H1 (cell line): Measurements from ENCODE around the gene RIT2. TPM values are rescaled to one million over a fixed set of nuclear protein-coding genes. Genes with fewer than 3 reads are reported as not detected.

ENCODE experiments used
- CTCF ChIA-PET: fragments of 300-600 bp; sonication (Branson Sonifier 250); formaldehyde crosslinking; loops from one replicate; lab custom pipeline; 2021; ENCODE audit not compliant: partially characterized antibody; lab: Charles Lee
- POLR2A ChIA-PET: fragments of 300-600 bp; sonication (Branson Sonifier 250); formaldehyde crosslinking; loops from one replicate; lab custom pipeline; 2021; ENCODE audit warnings: inconsistent platforms; ENCODE audit not compliant: partially characterized antibody; lab: Charles Lee
- DNase-seq, 2 experiments: peaks; one replicate each; pipeline versions ENCODE4 v3.0.0 to v3.0.0-alpha.2; 2010 to 2022; ENCODE audit warnings: low spot score in 2 of 2, low read depth in 1 of 2, mixed read lengths in 1 of 2
- FAIRE-seq: peaks from 2 replicates; lab custom pipeline; 2011; peaks lifted over from hg19 to GRCh38; lab: Jason Lieb, UNC
- H2AFZ ChIP-seq: 2 replicates; pipeline ENCODE4 v1.8.1; 2012; ENCODE audit warnings: low read length, inconsistent platforms
- H2AK5ac ChIP-seq: 2 replicates; pipeline ENCODE4 v1.6.1; 2013; ENCODE audit warnings: low read depth, low read length
- H2BK120ac ChIP-seq: replicated peaks from 2 replicates; pipeline ENCODE3; 2013; ENCODE audit warnings: low read depth, low read length, inconsistent platforms
- H2BK12ac ChIP-seq: 2 replicates; pipeline ENCODE4 v1.6.1; 2013; ENCODE audit warnings: low read depth, low read length
- H2BK15ac ChIP-seq: 2 replicates; pipeline ENCODE4 v1.6.1; 2013; ENCODE audit warnings: low read length
- H2BK20ac ChIP-seq: 2 replicates; pipeline ENCODE4 v1.6.1; 2013; ENCODE audit warnings: low read length
- H2BK5ac ChIP-seq: 2 replicates; pipeline ENCODE4 v1.6.1; 2013; ENCODE audit warnings: low read depth, low read length
- H3K14ac ChIP-seq: 2 replicates; pipeline ENCODE4 v1.6.1; 2013; ENCODE audit warnings: inconsistent platforms; ENCODE audit not compliant: insufficient read length
- H3K18ac ChIP-seq: 2 replicates; pipeline ENCODE4 v1.6.1; 2013; ENCODE audit warnings: low read length; ENCODE audit errors: extremely low read depth
- H3K23ac ChIP-seq: 2 replicates; pipeline ENCODE4 v1.6.1; 2013; ENCODE audit warnings: inconsistent platforms; ENCODE audit not compliant: insufficient read length
- H3K23me2 ChIP-seq: 2 replicates; pipeline ENCODE4 v1.6.1; 2013; ENCODE audit warnings: low read depth, low read length
- H3K27ac ChIP-seq: 2 replicates; pipeline ENCODE4 v1.6.1; 2011; ENCODE audit warnings: low read depth, low read length, inconsistent platforms
- H3K27me3 ChIP-seq, 4 experiments: replicated peaks in 1 of 4; 1 replicate in 1 of 4; 2 replicates in 3 of 4; pipeline versions ENCODE4 v1.6.1 to v1.8.1; 2011 to 2013; ENCODE audit warnings: low read length in 3 of 4, mild to moderate bottlenecking in 3 of 4, inconsistent platforms in 2 of 4, mixed read lengths in 2 of 4, moderate library complexity in 1 of 4; ENCODE audit not compliant: control insufficient read depth in 3 of 4, insufficient read depth in 3 of 4; ENCODE audit errors: extremely low read depth in 1 of 4
- H3K36me3 ChIP-seq, 4 experiments: 2 replicates each; pipeline versions ENCODE4 v1.6.1 to v1.8.1; 2011 to 2013; ENCODE audit warnings: mild to moderate bottlenecking in 4 of 4, low read length in 3 of 4, moderate library complexity in 2 of 4, control low read depth in 1 of 4, inconsistent platforms in 1 of 4; ENCODE audit not compliant: insufficient read depth in 4 of 4, control insufficient read depth in 2 of 4
- H3K4ac ChIP-seq: replicated peaks from 2 replicates; pipeline ENCODE3; 2013; ENCODE audit warnings: low read length, low read depth, mixed read lengths, inconsistent platforms; ENCODE audit not compliant: insufficient read length
- H3K4me1 ChIP-seq, 4 experiments: replicated peaks in 1 of 4; 1 replicate in 1 of 4; 2 replicates in 3 of 4; pipeline versions ENCODE4 v1.6.1 to v1.8.1; 2011 to 2013; ENCODE audit warnings: low read length in 3 of 4, inconsistent platforms in 2 of 4, mixed read lengths in 1 of 4; ENCODE audit not compliant: insufficient read depth in 4 of 4, control insufficient read depth in 3 of 4
- H3K4me2 ChIP-seq, 2 experiments: 2 replicates each; pipeline versions ENCODE4 v1.6.1 to v1.8.1; 2011 to 2013; ENCODE audit warnings: low read depth in 2 of 2, low read length in 2 of 2, control low read depth in 1 of 2, inconsistent platforms in 1 of 2, mild to moderate bottlenecking in 1 of 2; ENCODE audit not compliant: insufficient read depth in 1 of 2
- H3K4me3 ChIP-seq, 4 experiments: fragments of 200-600, 300-600 bp in 1 of 4; sonication (generic), shearing (Covaris generic), sonication (Bioruptor Twin) in 1 of 4; 2 replicates each; pipeline versions ENCODE4 v1.5.1 to v1.8.1; 2011 to 2016; ENCODE audit warnings: low read length in 4 of 4, low read depth in 3 of 4, control low read depth in 2 of 4, inconsistent platforms in 2 of 4, mild to moderate bottlenecking in 2 of 4, mixed read lengths in 1 of 4, moderate library complexity in 1 of 4; ENCODE audit not compliant: insufficient read depth in 2 of 4; ENCODE audit errors: extremely low read depth in 1 of 4
- H3K56ac ChIP-seq: replicated peaks from 2 replicates; pipeline ENCODE3; 2013; ENCODE audit warnings: low read depth, mild to moderate bottlenecking, mixed read lengths, low read length, inconsistent platforms; ENCODE audit not compliant: insufficient read length
- H3K79me1 ChIP-seq: 2 replicates; pipeline ENCODE4 v1.6.1; 2013; ENCODE audit warnings: low read depth, low read length, control low read depth
- H3K79me2 ChIP-seq, 2 experiments: 2 replicates each; pipeline versions ENCODE4 v1.6.1 to v1.8.1; 2012 to 2013; ENCODE audit warnings: low read length in 2 of 2, mild to moderate bottlenecking in 2 of 2, inconsistent platforms in 1 of 2; ENCODE audit not compliant: insufficient read depth in 2 of 2, control insufficient read depth in 1 of 2
- H3K9ac ChIP-seq, 4 experiments: replicated peaks in 1 of 4; 1 replicate in 1 of 4; 2 replicates in 3 of 4; pipeline versions ENCODE4 v1.6.1 to v1.8.1; 2011 to 2013; ENCODE audit warnings: low read depth in 3 of 4, low read length in 3 of 4, control low read depth in 2 of 4, mild to moderate bottlenecking in 2 of 4, moderate library complexity in 2 of 4, inconsistent platforms in 1 of 4; ENCODE audit errors: extremely low read depth in 1 of 4
- H3K9me3 ChIP-seq, 2 experiments: 2 replicates each; pipeline versions ENCODE4 v1.6.1 to v1.8.1; 2012 to 2013; ENCODE audit warnings: mild to moderate bottlenecking in 2 of 2, moderate library complexity in 2 of 2, control low read depth in 1 of 2, inconsistent platforms in 1 of 2, low read depth in 1 of 2, low read length in 1 of 2, mixed read lengths in 1 of 2; ENCODE audit not compliant: insufficient read depth in 2 of 2
- H4K20me1 ChIP-seq, 2 experiments: replicated peaks in 1 of 2; 2 replicates each; pipeline versions ENCODE3 to v1.8.1; 2011 to 2013; ENCODE audit warnings: inconsistent platforms in 2 of 2, low read length in 2 of 2, mild to moderate bottlenecking in 1 of 2; ENCODE audit not compliant: insufficient read depth in 2 of 2, control insufficient read depth in 1 of 2
- H4K5ac ChIP-seq: 2 replicates; pipeline ENCODE4 v1.6.1; 2013; ENCODE audit warnings: low read length, low read depth, mixed read lengths, inconsistent platforms; ENCODE audit not compliant: insufficient read length
- H4K8ac ChIP-seq: 2 replicates; pipeline ENCODE4 v1.8.0; 2013; ENCODE audit warnings: mild to moderate bottlenecking, moderate library complexity, low read length, inconsistent platforms; ENCODE audit not compliant: insufficient read depth; ENCODE audit errors: extremely low read depth
- H4K91ac ChIP-seq: replicated peaks from 2 replicates; pipeline ENCODE3; 2013; ENCODE audit warnings: low read length, mixed read lengths, inconsistent platforms; ENCODE audit not compliant: insufficient read length
- ASH2L ChIP-seq: fragments of 200-600, 300-600 bp; sonication (generic); IDR thresholded peaks from one replicate; pipeline ENCODE4 v1.7.1; 2017; ENCODE audit warnings: low read length
- CBX5 ChIP-seq: fragments of 300-800, 300-1000 bp; sonication (generic); IDR thresholded peaks from 2 replicates; pipeline ENCODE4 v1.7.1; 2016; ENCODE audit warnings: antibody characterized with exemption, low read length, low read depth
- CREB1 ChIP-seq: IDR thresholded peaks from 2 replicates; pipeline ENCODE4 v1.6.1; 2012; ENCODE audit warnings: inconsistent platforms
- JUND ChIP-seq: IDR thresholded peaks from 2 replicates; pipeline ENCODE4 v1.6.1; 2011; ENCODE audit warnings: mild to moderate bottlenecking, improper control_type of control experiment, low read length
- KDM4A ChIP-seq: IDR thresholded peaks from one replicate; pipeline ENCODE4 v1.7.1; 2012; ENCODE audit warnings: low read depth, mild to moderate bottlenecking, moderate library complexity, low read length, inconsistent platforms; ENCODE audit not compliant: severe bottlenecking
- MAX ChIP-seq: IDR thresholded peaks from 2 replicates; pipeline ENCODE4 v1.6.1; 2012; ENCODE audit warnings: inconsistent platforms
- TAF7 ChIP-seq: optimal IDR thresholded peaks from 2 replicates; pipeline ENCODE3; 2011; ENCODE audit warnings: low read depth, mild to moderate bottlenecking, inconsistent platforms, low read length, moderate library complexity, borderline replicate concordance
- YY1 ChIP-seq: IDR thresholded peaks from 2 replicates; pipeline ENCODE4 v1.6.1; 2011; ENCODE audit warnings: low read depth, mild to moderate bottlenecking, low read length
- WGBS, 2 experiments: shearing (Covaris generic) in 1 of 2; methylation state at CpG; one replicate each; pipeline versions ENCODE4 v1.1.6 to v1.1.7; 2013 to 2015; ENCODE audit warnings: low lambda C conversion rate in 2 of 2, mixed read lengths in 2 of 2, inconsistent platforms in 1 of 2, low coverage in 1 of 2, missing lambda C conversion rate in 1 of 2; ENCODE audit not compliant: insufficient replicate concordance in 2 of 2, insufficient coverage in 1 of 2, insufficient read length in 1 of 2; ENCODE audit errors: extremely low coverage in 1 of 2, missing lambda C conversion rate in 1 of 2; 5-methylcytosine and 5-hydroxymethylcytosine counted together
- polyA plus RNA-seq, 7 experiments: library from polyadenylated mRNA; depleted of rRNA in 3 of 7; stranded (reverse) in 5 of 7; unstranded in 2 of 7; fragments of >200 nt in 5 of 7; fragments of 200-250 nt in 2 of 7; gene quantifications; 1 replicate in 5 of 7; 2 replicates in 1 of 7; 4 replicates in 1 of 7; pipeline versions ENCODE4 v1.2.1 to v1.2.3, GENCODE V29; 2011 to 2013; ENCODE audit warnings: missing spikeins in 2 of 7, mixed read lengths in 2 of 7
- total RNA-seq: library from RNA; stranded (reverse); fragmentation: NEBNext Ultra II Directional; extraction: Animal tissue kit (Norgen Biotek cat#: 25700); gene quantifications from 2 replicates; pipeline ENCODE4 v1.2.1, GENCODE V29; 2021

The RIT2 gene
- total and polyA plus RNA-seq, 2 of the 8 experiments (the other 6 are each of a cell fraction or from before 2014, with no cell fraction given) = 0.67 to 3.2 TPM

GRCh38 chr18:42821492-42821891 lies 294.0 kb downstream of the RIT2 start:
- Histone ChIP-seq H3K4me2 (no peak overlapping the region), H3K36me3 (no peaks in the 10 kb centered on the region), H2BK5ac (no peak overlapping the region)
- TF ChIP-seq MAX (no peak), YY1 (no peak), KDM4A (no peak), CREB1 (no peak), TAF7 (no peak), CBX5 (no peak), ASH2L (no peak), JUND (no peak)

More at GRCh38 chr18:42821492-42821891, 294.0 kb downstream of the RIT2 start:
- Histone ChIP-seq H3K14ac (no peak overlapping the region), H3K18ac (no peak overlapping the region), H3K9ac (no peak overlapping the region), H4K20me1 (no peaks in the 10 kb centered on the region), H4K8ac (no peak overlapping the region), H4K5ac (no peak overlapping the region), H3K4me3 (no peak overlapping the region), H2BK15ac (no peak overlapping the region), H3K4me1 (peaks cover 0 to 8% (median 4%) of the 10 kb centered on the region in 4 experiments; a peak in 3 of 7 replicates), H3K27ac (no peak overlapping the region), H3K23ac (no peak overlapping the region), H3K23me2 (no peaks in the 10 kb centered on the region), H2BK20ac (no peak overlapping the region), H2AK5ac (no peak overlapping the region), H2AFZ (no peak overlapping the region), H3K56ac (no peak overlapping the region), H3K79me1 (no peaks in the 10 kb centered on the region), H2BK120ac (no peak overlapping the region), H2BK12ac (no peak overlapping the region), H3K9me3 (no peaks in the 10 kb centered on the region), H3K4ac (no peak overlapping the region), H4K91ac (no peak overlapping the region), H3K27me3 (no peaks in the 10 kb centered on the region), H3K79me2 (no peaks in the 10 kb centered on the region)
- DNase-seq = no peak
- CTCF ChIA-PET = no interaction called here
- POLR2A ChIA-PET = no interaction called here
- WGBS, 2 experiments = 87% methylated on average over 4 of the region's 4 CpGs; no CpG with 5 or more reads in 1 of the 2 experiments
- FAIRE-seq = no peak
